GM12892 (cell line): ENCODE measurements around the gene TRPC4.

Source experiments
- POLR2A ChIP-seq: IDR thresholded peaks from 2 replicates; pipeline ENCODE4 v1.6.1; 2011; ENCODE audit warnings: low read depth, low read length, control low read depth
- POLR2AphosphoS5 ChIP-seq: IDR thresholded peaks from 2 replicates; pipeline ENCODE4 v1.6.1; 2011; ENCODE audit warnings: low read depth, low read length, control low read depth

GRCh38 chr13:37886879-37887278 lies 17.3 kb upstream of the TRPC4 start:
- TF ChIP-seq POLR2AphosphoS5 (no peak), POLR2A (no peak)
